ENCODE results near the gene SEPSECS.

The SEPSECS gene

DNA sequence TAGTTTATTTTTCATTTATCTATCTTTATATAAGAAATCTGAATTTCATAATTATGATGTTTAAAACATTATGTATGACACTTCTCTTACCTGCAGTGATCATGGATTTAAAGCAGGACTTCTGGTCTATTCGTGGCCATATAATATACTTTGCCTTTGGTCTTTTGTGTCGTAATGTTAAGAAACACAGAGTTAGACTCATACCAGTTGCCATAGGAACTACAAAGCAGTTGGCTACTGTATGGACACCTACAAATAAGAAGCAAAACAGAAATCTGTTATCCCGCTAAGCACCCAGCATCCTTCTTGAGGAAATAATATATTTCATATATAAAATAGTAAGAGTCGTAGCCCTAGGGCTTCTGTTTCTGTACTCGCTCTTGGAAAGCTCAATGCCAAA lies 4.3 kb downstream of the SEPSECS start:
- no peak for DNase-seq (ENCODE audit: low spot score)

DNA sequence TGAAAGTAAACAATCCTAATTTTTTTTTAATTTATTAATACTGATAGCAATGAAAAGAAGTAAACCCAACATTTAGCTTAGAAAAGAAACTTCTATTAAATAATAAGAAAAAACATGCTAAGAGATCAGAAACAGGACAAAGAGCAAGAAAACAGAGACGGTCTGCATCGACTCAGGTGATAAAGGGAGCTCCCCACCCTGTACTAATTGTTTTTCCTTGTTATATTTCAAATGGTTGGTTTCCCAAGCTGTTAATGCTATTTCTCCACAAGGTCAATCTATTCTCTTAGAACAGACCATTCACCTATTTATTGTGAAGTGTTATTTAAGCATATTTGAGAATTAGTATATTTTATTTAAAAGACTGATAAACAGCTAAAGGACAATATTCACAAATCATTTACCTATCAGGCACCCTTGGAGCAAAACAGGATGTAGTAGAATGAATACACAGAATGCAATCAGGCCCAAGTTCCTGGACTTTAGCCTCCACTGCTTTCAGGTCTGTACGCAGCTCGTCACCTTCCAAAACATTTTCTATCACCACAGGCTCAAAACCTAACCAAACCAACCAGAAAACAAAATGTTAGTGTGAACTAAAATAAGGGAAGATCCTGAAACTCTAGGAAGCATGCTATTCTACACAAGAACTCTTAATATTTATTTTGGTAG lies 5.5 kb downstream of the SEPSECS start:
- DNase-seq (ENCODE audit: low spot score): no peak

DNA sequence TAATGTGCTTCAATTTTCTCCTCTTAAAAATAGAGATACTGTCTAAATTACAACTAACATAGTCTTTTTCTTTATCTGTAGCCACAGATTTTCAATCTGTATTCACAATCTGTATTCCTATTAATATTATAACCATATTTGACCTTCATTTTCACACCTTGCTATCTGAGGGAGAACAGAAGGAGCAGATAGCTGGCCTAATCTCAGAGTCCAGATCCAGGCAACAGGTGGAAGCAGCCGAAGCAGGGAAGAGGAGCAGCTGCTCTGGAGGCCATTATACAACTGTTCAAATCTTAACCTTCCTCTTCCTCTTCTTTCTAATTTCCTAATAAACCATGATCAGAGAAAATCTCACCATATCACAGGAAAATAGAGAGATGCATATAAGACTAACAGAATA lies 14.2 kb downstream of the SEPSECS start:
- no peak for DNase-seq (ENCODE audit: low spot score)

DNA sequence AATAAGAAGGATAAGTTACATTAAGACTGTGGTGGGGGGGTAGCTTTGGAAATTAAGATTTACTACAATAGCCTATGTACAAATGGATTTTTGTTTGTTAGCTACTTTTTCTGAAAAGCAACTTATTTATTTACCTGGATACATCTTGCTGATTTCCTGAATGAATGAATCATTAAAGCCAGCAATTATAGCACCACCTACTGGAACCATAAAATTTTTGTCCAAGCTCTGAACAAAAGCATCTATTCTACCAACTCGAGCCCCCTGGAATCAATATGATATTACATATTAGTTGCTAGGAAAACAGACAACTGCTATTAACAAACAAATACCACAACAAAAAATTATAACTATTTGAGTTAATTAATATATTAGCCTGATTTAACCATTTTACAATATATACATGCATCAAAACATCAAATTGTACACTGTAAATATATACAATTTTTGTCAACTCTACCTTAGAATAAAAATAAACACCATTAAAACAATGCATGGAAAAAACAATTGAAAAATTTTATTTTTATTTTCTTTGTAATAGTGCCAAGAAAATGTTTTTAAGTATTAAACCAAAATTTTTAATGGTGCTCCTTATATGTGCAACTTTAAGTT lies 15.3 kb downstream of the SEPSECS start:
- DNase-seq (ENCODE audit: low spot score): peak; percentile 50

DNA sequence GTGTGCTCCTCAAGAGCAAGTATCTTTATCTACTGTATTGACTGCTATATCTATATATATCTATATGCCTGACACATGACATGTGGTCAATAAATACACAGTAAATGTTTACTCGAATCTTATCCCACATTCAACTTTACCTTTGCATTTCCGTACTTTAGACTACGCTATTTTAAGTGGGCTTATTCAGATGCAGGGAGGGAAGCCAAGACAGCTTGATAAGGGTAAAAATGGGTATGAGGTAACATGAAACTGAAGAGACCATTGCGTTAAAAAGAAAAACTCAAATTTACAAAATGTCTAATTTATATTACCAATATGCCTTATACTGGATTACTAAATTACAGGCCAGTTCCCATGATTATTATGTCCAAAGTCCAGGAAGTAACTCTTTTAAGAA lies 17.8 kb downstream of the SEPSECS start:
- no peak for DNase-seq (ENCODE audit: low spot score)

DNA sequence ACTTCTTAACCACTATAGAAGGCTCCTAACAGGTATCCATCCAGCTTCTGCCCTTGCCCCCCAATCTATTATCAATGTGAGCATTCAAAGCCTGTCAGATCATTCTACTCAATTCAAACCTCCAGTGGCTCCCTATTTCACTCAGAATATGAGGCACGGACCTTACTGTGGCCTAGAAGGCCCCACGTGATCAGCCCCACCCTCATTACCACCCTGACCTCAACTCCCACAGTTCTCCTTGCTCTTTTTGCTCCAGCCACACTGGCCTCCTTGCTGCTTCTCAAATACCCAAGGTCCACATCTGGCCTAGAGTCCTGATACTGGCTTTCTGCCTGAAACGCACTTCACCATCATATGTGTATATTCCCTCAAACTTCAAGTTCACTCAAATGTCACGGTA lies 18.7 kb downstream of the SEPSECS start:
- DNase-seq (ENCODE audit: low spot score): no peak

DNA sequence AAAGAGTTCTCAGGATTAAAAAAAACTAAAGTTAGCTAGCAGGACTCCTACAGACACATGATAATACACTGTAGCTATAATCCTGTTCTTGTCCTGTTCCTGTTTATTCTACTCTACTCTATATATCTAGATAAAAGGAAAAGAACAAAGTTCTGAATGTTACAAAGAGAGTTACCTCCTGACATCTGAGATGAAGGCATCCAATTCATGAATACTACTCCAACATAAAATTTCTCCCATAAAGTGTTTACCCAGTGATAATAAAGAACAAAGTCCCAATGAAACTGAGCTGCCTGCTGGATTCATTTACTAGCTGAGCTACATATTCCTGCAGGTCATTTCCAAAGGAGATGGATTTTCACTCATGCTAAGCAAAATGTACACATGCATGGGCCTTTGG lies 27.1 kb downstream of the SEPSECS start:
- no peak for DNase-seq (ENCODE audit: low spot score)

DNA sequence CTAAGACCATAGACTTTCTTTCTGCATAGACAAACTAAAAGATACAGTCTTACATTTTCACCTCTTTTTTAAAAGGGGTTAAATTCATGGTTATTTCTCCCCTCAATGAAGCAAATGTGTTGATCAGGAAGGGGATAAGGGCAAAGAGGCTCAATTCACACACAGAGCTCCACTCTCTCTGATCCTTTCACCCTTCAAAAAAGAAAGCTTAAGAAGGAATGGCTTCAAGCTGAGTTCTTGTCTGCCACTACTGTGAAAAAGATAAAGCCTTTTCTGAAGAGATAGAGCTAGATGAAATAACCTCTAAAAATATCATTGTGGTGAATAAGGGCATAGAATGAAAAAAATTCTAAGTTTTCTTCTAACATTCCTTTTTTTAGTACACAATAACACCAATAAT lies 28.3 kb downstream of the SEPSECS start:
- no peak for DNase-seq (ENCODE audit: low spot score)

DNA sequence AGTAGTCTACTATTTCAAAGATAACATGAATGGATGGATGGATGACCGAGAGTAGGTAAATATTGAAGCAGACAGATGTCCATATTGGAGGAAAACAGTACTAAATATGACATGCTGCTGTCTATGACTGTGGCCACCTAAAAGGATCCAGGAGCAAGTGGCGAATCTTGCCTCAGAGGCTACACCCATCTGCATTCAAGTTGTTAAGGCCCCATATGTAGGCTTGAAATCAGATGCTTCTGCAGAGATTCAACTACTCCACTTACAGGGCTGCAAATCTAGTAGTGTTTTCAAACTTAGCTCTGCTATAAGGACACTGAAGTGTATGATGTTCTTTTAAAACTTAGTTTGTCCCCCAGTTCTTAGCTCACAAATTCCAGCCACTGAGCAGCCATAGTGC lies 28.9 kb downstream of the SEPSECS start:
- no peak for DNase-seq (ENCODE audit: low spot score)

DNA sequence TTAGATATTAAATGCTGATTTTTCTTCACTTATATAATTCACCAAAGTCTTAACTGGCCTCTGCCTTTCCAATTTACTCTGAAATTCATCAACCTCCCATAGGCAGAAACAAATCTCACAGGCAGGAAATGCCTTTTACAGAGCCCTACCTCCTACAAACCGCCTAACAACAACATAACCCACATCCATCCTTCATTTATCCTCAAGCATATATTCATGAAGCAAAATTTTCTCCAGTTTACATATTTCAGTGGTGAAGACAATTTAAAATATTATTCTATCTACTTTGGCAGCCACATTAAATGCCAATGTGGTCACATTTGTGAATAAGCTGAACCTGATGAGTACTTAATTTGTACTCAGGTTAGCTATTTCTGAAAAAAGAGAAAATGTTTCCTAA lies 30.3 kb downstream of the SEPSECS start:
- no peak for DNase-seq (ENCODE audit: low spot score)

DNA sequence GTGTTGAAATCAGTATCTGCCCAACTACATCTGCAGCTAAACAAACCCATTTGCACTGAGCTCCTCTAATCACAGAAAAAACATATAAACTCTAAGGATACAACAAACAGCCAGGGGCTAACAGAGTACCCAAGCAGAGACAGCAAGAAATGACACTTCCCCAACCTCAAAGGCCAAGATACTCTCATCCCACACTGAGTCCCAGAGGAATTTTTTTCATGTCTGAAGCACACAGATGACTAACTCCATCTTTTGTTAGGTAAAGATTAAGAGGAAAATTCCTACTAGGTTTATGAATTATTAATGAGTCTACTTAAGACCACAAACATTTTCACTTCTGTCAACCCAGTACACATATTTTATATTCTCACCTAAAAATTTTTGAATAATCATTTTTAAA lies 31.6 kb downstream of the SEPSECS start:
- DNase-seq (ENCODE audit: low spot score): no peak

DNA sequence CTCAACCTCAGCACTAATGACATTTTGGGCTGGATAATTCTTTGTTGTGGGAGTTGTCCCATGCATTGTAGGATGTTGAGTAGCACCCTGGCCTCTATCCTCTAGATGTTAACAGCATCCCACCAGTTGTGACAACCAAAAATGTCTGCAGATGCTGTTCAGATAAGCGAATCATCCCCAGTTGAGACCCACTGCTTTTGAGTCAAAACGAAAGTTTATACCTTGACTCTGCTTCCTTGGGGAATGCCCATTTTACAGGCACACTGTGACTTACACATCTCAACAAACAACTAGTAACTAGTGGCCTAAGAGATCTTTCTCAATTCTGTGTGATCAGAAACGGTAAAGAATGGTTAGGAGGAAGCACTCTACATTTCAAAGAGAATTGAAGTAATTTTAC lies 37.0 kb downstream of the SEPSECS start:
- DNase-seq (ENCODE audit: low spot score): no peak

DNA sequence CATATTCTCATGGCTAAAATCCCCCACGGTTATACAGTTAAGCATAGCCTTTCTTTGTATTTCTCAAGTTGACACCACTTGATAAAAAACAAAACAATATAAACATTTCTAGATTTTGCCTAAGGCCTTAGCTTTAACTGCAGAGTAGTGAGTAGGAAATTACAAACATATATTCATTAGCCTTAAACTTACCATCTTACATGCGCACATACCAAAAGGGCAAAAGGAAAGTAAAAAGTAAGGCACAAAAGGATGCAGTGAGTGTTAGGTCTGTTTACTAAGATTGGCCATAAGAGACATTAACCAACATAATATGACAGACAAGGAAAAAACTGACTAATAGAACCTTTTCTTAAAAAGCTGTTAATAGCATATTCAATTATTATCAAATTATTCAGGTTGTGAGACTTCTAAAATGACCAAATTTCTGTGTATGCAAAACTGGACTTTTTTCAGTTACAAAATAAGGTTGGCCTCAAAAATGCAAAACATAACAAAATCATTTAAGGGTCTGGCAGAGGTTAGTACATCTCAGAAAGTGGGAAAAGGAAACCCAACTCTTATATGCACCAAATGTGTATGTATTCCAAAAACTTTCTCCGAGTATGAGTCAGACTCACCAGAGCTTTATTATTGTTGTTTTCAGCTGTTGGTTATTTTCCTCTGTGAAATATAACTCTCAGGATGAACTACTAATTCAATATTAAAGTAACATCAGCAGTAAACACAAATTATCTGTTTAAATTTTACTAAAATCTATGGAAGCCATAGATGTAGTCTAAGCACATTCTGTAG lies 39.9 kb downstream of the SEPSECS start:
- DNase-seq (ENCODE audit: low spot score): no peak

DNA sequence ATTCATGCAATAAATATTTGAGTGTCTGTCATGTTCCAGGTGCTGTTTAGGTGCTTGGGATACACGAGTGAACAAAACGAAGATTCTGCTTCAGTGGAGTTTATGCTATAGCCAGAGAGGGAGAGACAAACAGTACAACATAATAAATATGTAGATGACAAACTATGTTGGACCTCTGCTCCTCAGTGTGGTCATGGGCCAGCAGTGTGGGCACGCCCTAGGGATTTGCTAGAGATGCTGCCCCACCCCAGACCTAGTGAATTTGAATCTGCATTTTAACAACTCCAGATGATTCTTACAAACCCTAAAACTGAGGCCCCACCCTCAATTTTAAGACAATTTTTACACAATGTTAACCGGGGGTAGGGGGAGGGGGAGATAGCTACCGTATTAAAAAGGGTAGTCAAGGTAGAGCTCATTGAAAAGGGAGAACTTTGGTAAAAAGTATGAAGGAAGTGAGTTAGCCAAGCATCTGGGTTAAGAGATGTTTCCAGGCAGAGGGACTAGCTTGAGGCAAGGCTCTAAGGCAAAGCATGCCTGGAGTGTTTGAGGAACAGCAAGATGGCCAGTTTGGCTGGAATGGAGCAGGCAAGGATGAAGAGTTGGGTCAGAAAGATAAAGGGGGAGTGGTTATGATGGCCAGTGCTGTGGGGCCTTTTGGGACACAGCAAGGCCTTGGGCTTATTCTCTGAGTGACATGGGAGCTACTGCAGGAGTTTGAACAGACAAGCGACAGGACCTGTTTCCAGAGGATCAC lies 42.4 kb downstream of the SEPSECS start:
- DNase-seq (ENCODE audit: low spot score): no peak

DNA sequence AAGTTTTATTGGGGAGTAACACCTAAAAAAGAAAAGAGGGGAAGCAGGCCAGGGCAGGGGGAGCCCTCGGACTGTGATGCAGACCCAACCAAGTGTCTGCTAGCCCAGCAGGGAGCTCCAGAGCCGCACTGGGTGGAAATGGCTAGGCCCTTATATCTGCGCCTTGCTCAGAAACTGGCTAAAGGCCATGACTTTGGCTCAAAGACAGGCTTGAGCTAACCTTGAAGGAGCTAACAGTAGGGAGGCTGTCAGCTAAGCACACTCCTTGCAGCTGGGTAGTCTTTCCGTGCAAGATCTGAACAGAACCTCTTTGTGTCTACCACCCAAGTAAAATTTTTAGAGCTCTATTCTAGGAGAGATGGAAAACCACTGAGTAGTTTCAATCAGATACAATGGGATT lies 43.0 kb downstream of the SEPSECS start:
- no peak for DNase-seq (ENCODE audit: low spot score)

DNA sequence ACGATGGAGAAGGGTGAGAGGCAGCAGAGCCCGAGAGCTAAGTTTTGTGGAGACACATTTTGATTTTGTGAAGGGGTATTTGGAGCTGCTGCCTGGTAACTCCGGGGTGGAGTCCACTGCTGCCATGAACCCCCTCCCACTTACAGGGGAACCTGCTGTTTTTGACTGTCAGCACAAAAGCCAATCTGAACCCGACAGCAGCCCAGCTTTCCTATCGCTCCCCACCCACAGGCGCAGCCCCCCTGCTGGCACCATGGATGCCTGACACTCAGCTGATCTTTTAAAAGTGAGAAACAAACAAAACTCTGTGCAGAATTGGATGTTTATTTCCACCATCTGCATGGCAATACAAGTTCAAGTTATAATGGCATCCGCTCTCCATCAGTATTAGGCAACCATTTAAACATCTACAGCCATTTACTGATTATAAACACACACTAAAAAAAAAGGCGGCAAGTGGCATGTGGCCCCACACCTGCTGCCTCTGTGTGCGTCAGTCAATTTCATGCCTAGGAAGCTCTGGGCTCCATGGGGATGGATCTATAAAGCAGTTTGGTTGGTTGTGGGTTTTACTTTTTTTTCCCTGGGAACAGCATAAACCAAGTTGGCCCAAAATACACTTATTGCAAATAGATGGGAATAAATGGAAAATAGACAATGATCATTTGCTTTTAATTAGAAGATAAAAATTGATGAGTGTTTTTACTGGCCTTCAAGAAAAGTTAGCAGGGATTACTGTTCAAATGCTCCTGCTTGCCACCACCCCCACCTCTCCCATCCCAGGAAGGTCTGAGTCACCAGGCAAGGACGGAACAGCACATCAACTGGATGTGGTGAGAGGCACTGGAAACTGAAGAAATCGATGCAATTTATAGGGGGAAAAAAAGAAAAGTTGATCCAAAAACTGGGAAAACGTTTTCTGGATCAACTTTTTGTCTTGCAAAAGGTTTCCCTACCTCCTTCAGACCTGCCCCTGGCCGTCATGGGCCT lies 46.0 kb downstream of the SEPSECS start:
- DNase-seq (ENCODE audit: low spot score): peak; percentile 40

DNA sequence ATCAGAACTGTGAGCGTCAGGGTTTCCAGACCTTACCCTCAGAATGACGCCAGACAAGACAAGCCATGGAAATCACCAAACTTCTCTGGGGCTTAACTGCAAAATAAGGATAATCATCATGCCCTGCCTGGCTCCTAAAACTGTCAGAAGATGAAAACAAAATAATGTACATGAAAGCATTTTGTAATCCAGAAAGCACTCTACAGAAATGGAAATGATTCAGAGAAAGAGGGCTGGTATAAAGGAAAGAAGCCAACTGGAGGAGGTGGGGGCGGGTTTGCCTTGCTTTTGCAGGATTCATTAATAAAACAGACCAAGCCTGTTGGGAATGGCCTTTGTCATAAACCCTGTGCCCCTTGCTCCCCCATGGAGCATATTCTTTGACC lies 47.3 kb downstream of the SEPSECS start:
- no peak for DNase-seq (ENCODE audit: low spot score)

DNA sequence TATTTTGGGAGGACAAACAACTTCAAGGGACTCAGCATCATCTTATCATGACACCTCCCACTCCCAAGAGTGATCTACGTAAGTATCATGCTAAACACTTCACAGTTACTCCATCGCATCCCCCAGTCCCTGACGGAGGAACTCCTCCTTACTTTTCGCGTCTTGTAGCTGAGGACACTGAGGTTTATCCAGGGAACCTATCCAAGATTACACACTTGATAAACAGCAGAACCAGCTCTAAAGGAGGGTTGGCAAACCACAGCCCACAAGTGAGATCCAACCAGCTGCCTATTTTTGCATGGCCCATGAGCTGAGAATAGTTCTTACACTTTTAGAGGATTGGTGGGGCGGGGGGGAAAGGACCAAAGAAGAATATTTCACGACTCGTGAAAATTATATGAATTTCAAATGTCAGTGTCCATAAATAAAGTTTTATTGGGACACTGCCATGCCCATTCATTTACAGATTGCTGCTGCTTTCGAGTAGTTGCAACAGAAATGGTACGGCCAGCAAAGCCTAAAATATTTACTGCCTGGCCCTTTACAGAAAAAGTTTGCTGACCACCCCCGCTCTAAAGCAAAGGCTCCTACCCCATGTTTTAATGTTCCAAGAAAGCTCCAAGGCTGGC lies 47.8 kb downstream of the SEPSECS start:
- no peak for DNase-seq (ENCODE audit: low spot score)

DNA sequence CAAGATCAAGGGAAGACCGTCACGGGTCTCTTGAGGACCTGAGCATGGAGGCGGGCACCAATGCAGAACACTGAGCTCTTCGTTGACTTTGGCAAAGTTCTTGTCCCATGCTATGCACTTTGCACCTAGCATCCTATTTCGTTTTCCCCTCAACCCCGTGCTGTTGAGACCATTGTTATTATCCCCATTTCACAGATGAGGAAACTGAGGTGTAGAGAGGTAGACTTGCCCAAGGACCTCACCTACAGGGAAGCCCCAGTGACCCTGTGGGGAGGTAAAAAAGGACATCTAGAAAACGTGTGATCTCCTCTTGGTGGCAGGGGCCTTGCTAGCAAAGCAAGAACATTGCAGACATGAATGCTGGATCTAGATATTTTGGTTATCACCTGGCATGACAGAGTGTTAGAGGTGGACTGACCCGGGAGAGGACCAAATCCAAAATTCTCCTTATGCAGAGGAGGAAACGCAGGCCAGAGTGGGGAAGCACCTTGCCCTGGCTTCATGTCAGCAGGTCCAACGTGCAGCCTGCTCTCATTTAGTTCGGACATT lies 48.5 kb downstream of the SEPSECS start:
- DNase-seq (ENCODE audit: low spot score): no peak

DNA sequence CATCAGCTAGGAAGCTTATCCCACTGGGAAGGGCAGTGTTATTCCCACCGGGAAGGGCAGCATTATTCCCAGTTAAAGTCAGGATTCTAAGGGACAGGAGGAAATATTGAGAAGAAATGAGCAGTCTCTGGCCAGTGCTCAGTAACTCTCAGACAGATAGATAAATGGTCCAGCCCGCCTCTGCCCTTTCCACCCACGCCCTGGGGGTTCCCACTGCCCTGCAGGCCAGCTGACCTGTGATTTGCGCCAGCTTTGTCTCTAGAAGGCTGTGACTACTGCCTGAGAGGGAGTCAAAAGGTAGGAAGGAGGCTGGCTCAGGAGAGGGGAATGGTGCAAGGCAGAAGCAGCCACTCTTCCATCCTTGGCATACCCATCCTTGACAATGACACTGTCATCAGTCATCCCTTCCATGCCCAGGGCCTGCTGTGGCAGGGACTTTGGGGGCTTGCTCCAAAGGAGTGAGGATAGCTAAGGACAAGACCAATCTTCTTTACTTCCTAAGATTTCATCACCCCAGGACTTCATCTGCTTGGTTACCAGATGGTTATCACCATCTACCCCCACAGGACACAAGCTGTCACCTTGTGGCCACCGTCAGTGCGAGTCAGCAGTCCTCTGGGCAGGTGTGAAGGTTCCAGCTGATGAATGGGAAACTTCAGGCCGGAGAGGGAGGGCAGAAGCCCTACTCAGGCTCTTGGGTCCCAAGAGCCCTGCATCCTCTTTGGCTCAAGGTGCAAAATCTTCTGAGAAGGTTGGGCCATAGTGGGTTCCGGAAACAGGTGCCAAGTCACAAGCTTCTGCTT lies 49.5 kb downstream of the SEPSECS start:
- DNase-seq (ENCODE audit: low spot score): no peak

Measured in RKO (cell line).